Activated T-cell treated with anti-CD3 and anti-CD28 coated beads, Interleukin-2, amount 50 U/mL, for 72 hours (primary cell): ENCODE data around the gene NGB. TPM values are rescaled to one million over a fixed set of nuclear protein-coding genes. Genes with fewer than 3 reads are reported as not detected.
"Not testable (repeated sequence)": the region's sequence is repeated elsewhere in the genome, so short reads cannot be mapped to it uniquely, and the experiment has no call there.

Source experiments
- ATAC-seq, 2 donors: fragments of 150-1000 bp; cut with Tn5 transposase; replicated peaks in 1 of 2; 2 replicates each; pipeline ENCODE4 v1.10.0; 2021; ENCODE audit warnings: moderate library complexity in 2 of 2, mild to moderate bottlenecking in 1 of 2
- DNase-seq, 2 donors: peaks; one replicate each; pipeline ENCODE4 v3.0.0; 2021 to 2022; ENCODE audit warnings: mixed read lengths in 1 of 2
- H3K27ac Mint-ChIP-seq: one replicate; pipeline ENCODE4 v1.8.0; 2022; ENCODE audit warnings: mild to moderate bottlenecking, moderate library complexity, mixed read lengths
- H3K27me3 Mint-ChIP-seq: one replicate; pipeline ENCODE4 v1.8.0; 2022; ENCODE audit warnings: low read depth, mixed read lengths
- H3K36me3 Mint-ChIP-seq, 2 donors: one replicate each; pipeline ENCODE4 v1.8.0; 2022; ENCODE audit warnings: mixed read lengths in 2 of 2, mild to moderate bottlenecking in 1 of 2; ENCODE audit not compliant: insufficient read depth in 2 of 2
- H3K4me1 Mint-ChIP-seq: one replicate; pipeline ENCODE4 v1.8.0; 2022; ENCODE audit warnings: low read depth, mixed read lengths
- H3K4me3 Mint-ChIP-seq, 2 donors: one replicate each; pipeline ENCODE4 v1.8.0; 2022; ENCODE audit warnings: mild to moderate bottlenecking in 2 of 2, mixed read lengths in 2 of 2, moderate library complexity in 2 of 2
- H3K9me3 Mint-ChIP-seq, 2 donors: one replicate each; pipeline ENCODE4 v1.8.0; 2022; ENCODE audit warnings: mixed read lengths in 2 of 2
- total RNA-seq, 2 donors: library from RNA; stranded (reverse); gene quantifications; one replicate each; pipeline ENCODE4 v1.2.3, GENCODE V29; 2022

NGB gene
- total RNA-seq, 2 donors from 2014 or later: not detected

DNA sequence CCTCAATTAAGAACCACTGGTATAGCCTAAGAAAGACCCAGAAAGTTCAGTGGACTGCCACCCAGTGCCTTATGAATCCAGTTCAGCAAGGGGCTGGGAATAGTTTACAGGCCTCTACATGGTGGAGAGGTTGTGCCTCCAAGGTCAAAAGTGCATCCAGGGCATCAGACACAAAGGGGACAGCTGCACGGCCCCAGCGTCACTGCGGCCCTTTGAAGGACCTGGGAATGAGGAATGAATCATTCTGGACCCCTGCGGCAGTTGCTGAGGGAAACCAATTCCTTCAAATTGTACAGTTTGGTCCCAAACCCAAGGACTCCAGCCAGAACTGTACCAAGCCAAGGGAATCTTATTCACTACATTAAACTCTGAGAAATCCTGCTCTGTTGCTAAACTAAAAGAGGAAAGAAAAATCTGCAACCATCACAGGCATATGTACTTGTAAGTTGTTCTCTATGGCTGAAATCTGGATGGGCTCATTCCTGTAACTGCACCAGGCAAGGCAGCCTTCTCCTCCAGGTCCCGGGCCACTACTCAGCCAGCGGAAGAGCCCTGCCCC is 10.9 kb upstream of the NGB start:
- ATAC-seq (no peak), DNase-seq (no peak)
- Mint-ChIP-seq H3K4me3 (no peak overlapping the region), H3K27me3 (no peaks in the 10 kb centered on the region), H3K9me3 (no peaks in the 10 kb centered on the region), H3K36me3 (peaks cover 3 to 4% of the 10 kb centered on the region in 2 donors), H3K4me1 (no peaks in the 10 kb centered on the region), H3K27ac (no peak overlapping the region)

DNA sequence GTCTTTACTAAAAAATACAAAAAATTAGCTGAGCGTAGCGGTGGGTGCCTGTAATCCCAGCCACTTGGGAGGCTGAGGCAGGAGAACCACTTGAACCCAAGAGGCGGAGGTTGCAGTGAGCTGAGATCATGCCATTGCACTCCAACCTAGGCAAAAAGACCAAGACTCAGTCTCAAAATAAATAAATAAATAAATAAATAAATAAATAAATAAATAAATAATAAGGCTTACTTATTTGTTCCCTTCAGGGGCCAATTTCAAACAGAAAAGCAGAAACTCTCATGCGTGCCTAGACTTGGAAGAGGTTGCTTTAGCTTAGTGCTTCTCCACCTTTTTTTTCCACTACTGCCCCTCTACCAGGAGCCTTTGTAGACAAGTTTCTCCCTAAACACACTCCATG is 9.9 kb upstream of the NGB start:
- not testable (repeated sequence) for ATAC-seq, H3K27ac Mint-ChIP-seq, H3K27me3 Mint-ChIP-seq, H3K4me3 Mint-ChIP-seq, H3K4me1 Mint-ChIP-seq, DNase-seq, H3K9me3 Mint-ChIP-seq, H3K36me3 Mint-ChIP-seq

DNA sequence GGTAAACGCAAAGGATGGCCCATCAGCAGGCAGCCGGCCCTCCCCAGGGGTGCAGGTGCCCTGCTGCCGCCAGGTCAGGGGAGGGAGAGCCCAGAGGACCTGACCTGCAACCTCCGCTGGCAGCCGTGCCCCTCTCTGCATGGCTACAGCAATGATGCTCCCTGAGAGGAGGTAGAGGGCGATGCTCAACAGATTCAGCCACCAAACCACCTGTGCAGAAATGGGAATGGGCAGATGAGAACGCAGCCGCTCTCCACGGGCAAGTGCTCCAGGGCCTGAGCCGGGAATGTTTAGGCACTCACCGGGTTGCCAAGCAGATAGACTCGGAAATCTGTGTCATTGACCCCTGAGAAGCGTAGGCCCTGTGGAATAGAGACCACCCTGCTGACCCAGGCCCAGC is 8.7 kb upstream of the NGB start:
- H3K36me3 Mint-ChIP-seq: peaks cover 2% of the 10 kb centered on the region in 2 donors
- no peaks in the 10 kb centered on the region for H3K27me3 Mint-ChIP-seq
- ATAC-seq: no peak
- H3K27ac Mint-ChIP-seq: no peak overlapping the region
- no peaks in the 10 kb centered on the region for H3K9me3 Mint-ChIP-seq
- H3K4me1 Mint-ChIP-seq: no peaks in the 10 kb centered on the region
- H3K4me3 Mint-ChIP-seq: no peak overlapping the region
- no peak for DNase-seq

DNA sequence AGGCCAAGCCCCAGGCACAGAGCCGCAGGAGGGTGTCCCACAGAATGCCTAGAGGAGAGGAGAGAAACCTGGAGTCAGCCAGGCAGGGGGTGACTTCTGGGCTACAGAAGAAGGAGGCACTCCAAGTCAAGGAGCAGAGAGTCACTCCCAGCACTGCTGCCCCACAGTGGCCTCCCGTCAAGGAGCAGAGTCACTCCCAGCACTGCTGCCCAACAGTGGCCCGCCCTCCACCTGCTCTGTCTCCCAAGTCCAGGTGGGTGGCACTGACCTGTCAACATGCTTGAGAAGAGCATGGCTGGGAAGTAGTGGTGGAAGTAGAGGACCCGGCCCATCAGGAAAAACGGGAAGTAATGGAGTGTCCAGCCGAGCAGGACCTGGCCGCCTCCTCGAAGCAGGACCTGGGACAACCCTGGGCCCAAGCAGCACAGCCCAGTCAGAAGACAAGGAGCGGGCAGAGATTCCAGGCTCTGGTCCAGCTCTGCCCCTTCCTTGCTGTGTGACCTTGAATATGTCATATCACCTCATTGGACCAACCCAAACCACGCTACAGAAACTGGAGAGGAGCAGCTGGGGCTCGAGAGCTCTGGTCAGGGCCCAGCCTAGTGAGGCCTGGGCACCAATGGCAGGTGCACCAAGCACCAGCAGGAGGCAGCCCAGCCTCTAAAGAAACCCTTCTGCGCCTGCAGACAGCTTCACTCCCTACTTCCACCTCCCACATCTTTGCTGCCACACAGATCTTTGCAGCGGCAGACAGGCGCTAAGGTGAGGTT is 7.6 kb upstream of the NGB start:
- ATAC-seq (no peak), DNase-seq (no peak)
- no peaks in the 10 kb centered on the region for H3K4me1 Mint-ChIP-seq
- H3K36me3 Mint-ChIP-seq: peaks cover 0 to 1% of the 10 kb centered on the region in 2 donors
- H3K27ac Mint-ChIP-seq: no peak overlapping the region
- H3K4me3 Mint-ChIP-seq: no peak overlapping the region
- no peaks in the 10 kb centered on the region for H3K9me3 Mint-ChIP-seq
- H3K27me3 Mint-ChIP-seq: no peaks in the 10 kb centered on the region

DNA sequence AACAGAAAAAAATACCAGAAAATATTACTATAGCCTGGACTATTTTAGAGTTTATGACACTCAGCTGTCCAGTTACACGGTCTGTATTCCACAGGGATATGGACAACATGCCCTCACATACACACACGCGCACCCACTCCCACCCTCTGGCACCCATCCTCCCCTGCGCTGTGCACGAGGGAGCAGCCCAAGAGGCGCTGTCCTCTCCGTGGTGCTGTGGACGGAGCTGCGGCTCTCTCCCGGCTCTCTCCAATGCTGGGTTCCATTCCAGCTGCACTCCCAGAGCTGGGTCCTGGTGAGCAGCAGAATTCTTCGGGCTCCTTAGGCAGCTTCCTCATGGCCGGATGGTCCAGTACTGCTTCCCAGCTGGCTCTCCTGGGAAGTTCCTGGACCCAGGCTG is 6.0 kb upstream of the NGB start:
- H3K9me3 Mint-ChIP-seq: no peaks in the 10 kb centered on the region
- no peak for DNase-seq
- no peak overlapping the region for H3K27ac Mint-ChIP-seq
- peaks cover 12% of the 10 kb centered on the region for H3K27me3 Mint-ChIP-seq
- H3K36me3 Mint-ChIP-seq: peaks cover 0 to 1% of the 10 kb centered on the region in 2 donors
- no peak overlapping the region for H3K4me3 Mint-ChIP-seq
- no peaks in the 10 kb centered on the region for H3K4me1 Mint-ChIP-seq
- no peak for ATAC-seq

DNA sequence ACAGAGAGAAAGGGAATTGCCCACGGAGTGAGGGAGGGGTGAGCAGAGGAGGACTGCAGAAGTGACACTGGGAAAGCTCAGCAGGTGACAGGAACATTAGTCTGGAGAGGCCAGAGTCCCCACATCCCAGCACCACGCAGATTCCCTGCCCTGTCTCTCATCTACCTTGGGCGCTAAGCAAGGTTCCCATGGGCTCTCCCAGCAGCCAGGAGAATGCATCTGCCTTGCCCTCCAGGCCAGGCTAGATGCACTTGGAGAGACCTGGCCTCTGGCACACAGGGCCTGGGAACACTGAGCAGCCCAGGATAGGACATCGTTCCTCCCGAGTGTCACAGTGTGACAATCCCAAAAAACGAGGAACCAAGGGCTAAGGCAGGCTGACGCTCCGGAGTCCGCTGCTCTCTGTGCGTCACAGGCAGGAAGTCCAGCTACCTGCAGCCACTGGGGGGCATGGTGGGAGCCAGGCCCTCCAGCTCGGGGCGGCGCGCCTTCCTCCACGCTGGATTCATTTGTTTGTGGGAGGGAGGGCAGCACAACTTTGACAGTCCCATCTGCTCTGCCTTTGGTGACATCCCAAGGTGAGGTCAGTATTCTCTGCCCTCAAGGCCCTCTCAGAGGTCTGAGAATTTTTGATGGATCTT is 5.4 kb upstream of the NGB start:
- H3K4me3 Mint-ChIP-seq: no peak overlapping the region
- peaks cover 0 to 1% of the 10 kb centered on the region in 2 donors for H3K36me3 Mint-ChIP-seq
- H3K27me3 Mint-ChIP-seq: peaks cover 18% of the 10 kb centered on the region
- H3K4me1 Mint-ChIP-seq: no peaks in the 10 kb centered on the region
- DNase-seq (no peak), ATAC-seq (no peak)
- no peak overlapping the region for H3K27ac Mint-ChIP-seq
- no peaks in the 10 kb centered on the region for H3K9me3 Mint-ChIP-seq

DNA sequence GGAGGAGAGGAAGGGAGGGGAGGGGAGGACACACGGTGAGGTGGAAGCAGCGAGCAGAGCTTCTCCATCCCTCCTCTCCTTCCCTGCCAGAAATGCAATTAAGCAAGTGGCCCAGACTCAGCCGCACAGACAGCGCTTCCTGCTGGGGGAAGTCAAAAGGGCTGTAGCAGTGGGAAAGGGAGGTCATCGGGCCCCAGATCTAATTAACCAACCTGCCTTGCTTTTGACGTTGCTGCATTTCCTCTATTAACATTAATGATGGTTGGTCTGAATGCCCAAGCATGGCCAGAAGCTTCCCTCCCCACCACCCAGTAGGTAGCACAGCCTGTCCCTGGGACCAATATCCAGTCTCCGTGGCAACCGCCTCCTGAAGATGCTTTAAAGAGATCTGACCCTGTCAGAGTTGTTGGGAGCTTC is 4.6 kb upstream of the NGB start:
- no peak for DNase-seq
- H3K27me3 Mint-ChIP-seq: peaks cover 21% of the 10 kb centered on the region
- no peaks in the 10 kb centered on the region for H3K4me1 Mint-ChIP-seq
- H3K36me3 Mint-ChIP-seq: peaks cover 0 to 1% of the 10 kb centered on the region in 2 donors
- H3K9me3 Mint-ChIP-seq: no peaks in the 10 kb centered on the region
- no peak overlapping the region for H3K4me3 Mint-ChIP-seq
- H3K27ac Mint-ChIP-seq: no peak overlapping the region
- no peak for ATAC-seq

DNA sequence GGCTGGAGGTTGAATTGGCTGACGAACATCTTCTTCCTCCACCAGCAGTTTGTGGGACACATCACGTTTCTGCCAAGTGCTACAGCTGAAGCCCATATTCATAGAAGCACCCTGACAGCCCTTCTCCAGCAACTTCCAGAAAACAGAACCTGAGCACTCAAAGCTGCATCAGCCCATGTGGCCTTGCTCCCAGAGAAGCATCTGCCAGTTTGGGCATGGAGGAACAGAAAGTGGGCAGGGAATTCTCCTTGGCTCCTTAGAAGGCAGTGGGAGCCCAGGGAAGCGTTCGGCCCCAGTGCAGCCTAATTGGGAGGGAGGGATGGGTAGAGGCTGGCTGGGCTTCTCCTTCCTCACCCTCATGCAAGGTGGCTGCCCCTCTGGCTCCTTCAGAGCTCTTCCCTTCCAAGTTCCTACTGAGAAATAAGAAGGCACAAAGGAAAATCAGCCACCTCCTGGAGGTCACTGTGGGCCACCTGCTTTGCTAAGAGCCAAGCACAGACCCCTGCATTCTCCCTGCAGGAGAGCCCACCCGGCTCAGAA is 4.1 kb upstream of the NGB start:
- Mint-ChIP-seq H3K4me3 (no peak overlapping the region), H3K4me1 (no peaks in the 10 kb centered on the region), H3K36me3 (peaks cover 0 to 1% of the 10 kb centered on the region in 2 donors), H3K27ac (no peak overlapping the region), H3K9me3 (no peaks in the 10 kb centered on the region), H3K27me3 (peaks cover 25% of the 10 kb centered on the region)
- no peak for DNase-seq
- no peak for ATAC-seq

DNA sequence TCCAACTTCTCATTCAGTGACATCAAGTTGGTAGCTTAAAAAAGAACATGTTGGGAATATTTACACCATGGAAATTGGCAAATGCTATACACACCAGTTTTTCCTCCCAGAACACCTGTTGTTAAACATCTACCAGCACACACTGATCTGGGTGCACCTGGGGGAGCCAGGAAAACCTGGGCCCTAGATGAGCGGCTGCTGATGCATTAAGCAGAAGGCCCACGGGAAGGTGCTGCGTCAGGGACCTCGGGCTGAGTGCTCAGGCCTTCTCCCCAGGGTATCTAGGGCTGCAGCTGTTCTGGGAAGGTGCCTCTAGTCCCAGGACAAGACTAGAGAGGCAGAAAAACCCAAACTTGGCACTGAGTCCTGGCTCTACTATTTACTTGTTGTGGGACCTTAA is 2.8 kb upstream of the NGB start:
- no peak for ATAC-seq
- H3K27me3 Mint-ChIP-seq: peaks cover 36% of the 10 kb centered on the region

DNA sequence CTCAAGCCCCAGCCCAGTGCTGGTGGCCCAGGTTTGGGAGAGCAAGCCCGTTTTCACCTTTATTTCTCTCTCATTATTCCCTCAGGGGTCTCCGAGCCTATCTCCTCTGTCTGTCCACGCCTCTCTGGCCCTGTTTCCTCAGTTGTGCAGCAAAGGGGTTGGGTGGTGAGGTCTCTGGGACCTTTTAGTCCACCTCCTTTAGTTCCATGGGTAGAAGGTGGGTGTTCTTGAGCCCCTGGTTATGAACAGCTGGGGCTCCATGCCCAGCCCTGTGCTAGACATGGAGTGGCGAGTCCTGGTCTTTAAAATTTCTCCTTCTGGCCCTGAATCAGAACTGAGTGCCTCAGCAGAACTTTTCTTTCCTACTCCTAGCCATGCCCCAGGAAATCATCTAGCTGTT is 1.3 kb upstream of the NGB start:
- H3K27me3 Mint-ChIP-seq: peaks cover 49% of the 10 kb centered on the region

More for the DNA sequence above, 2.8 kb upstream of the NGB start:
- Mint-ChIP-seq H3K4me1 (no peaks in the 10 kb centered on the region), H3K36me3 (peaks cover 0 to 1% of the 10 kb centered on the region in 2 donors), H3K27ac (no peak overlapping the region), H3K9me3 (no peaks in the 10 kb centered on the region), H3K4me3 (no peak overlapping the region)
- no peak for DNase-seq

DNA sequence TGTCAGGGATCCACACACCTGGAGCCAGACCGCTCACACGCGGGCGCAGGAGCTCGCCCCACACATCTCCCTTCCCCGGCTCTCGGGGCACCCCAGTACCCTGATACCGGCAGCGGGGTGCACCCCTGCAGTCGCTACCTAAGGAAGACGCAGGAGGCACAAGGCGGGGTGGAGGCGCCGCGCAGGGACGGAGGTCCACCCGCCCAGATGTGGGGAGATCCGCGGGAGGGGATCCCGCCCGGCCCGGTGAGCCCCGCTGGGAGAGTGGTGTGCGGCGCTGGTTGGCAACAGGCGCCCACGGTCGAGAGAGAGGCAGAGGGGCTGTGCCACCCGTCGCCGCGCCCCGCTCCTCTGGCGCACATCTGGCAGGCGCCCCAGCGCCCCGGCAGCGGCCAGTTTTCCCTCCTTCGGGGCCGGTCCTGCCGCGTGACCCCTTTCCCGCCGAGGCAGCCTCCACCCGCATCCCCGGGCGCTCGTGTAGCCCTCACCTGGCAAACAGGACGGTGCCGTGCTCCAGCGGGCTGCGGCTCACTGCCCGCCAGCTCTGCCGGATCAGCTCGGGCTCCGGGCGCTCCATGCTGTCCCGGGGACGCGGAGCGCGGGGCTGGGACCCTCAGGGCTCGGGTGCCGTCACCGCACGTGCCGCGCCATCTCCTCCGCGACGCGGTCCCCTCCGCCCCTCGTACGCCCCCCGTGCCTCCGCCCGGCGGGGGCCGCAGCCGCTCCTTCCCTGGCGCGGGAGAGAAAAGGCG is 469 bp downstream of the NGB start:
- peaks cover 49% of the 10 kb centered on the region for H3K27me3 Mint-ChIP-seq
- no peak overlapping the region for H3K27ac Mint-ChIP-seq
- H3K4me3 Mint-ChIP-seq: no peak overlapping the region
- peaks cover 0 to 2% of the 10 kb centered on the region in 2 donors for H3K9me3 Mint-ChIP-seq
- no peaks in the 10 kb centered on the region for H3K4me1 Mint-ChIP-seq
- DNase-seq: no peak
- peaks cover 2 to 4% of the 10 kb centered on the region in 2 donors for H3K36me3 Mint-ChIP-seq
- no peak for ATAC-seq

More for the DNA sequence above, 1.3 kb upstream of the NGB start:
- no peak overlapping the region for H3K27ac Mint-ChIP-seq
- DNase-seq (no peak), ATAC-seq (no peak)
- peaks cover 2 to 4% of the 10 kb centered on the region in 2 donors for H3K36me3 Mint-ChIP-seq
- no peaks in the 10 kb centered on the region for H3K4me1 Mint-ChIP-seq
- no peak overlapping the region for H3K4me3 Mint-ChIP-seq
- peaks cover 0 to 2% of the 10 kb centered on the region in 2 donors for H3K9me3 Mint-ChIP-seq

DNA sequence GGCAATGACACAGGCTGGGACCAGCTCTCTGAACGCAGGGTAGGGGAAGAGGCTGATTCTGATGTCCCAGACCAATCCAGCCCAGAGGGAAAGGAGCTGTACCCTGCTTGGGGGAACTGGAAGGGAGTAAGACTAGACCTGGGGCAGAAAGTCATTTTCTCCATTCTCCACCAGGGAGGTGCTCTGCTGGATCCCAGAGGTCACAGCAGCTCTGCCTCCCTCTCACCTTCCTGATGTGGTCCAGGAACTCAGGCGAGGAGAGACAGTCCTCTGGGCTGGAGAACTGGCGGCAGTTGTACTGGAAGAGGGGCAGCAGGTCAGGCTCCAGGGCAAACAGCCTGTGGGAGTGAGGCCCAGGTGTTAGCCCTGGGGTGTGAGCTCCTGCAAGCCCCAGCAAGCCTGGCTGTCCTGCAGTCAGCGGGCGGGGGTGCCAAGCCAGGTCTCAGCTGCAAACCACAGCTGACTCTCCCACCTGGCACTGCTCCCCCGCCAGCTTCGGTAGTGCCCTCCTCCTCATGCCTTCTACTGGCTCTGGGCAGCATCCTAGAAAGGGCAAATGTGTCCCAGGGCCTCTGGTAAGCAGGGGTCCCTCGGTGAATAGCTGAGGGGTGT is 1.9 kb downstream of the NGB start:
- peaks cover 2 to 4% of the 10 kb centered on the region in 2 donors for H3K36me3 Mint-ChIP-seq
- H3K27ac Mint-ChIP-seq: no peak overlapping the region
- H3K27me3 Mint-ChIP-seq: peaks cover 49% of the 10 kb centered on the region
- DNase-seq (no peak), ATAC-seq (no peak)
- no peaks in the 10 kb centered on the region for H3K4me1 Mint-ChIP-seq
- no peak overlapping the region for H3K4me3 Mint-ChIP-seq
- peaks cover 0 to 2% of the 10 kb centered on the region in 2 donors for H3K9me3 Mint-ChIP-seq
